K562 (cell line): ENCODE measurements around the gene SEC22B.

ENCODE experiments used
- ATF1 ChIP-seq, 2 experiments: fragments of 450-650 bp in 1 of 2; IDR thresholded peaks; 2 replicates each; pipeline ENCODE4 v1.6.1; 2016; ENCODE audit warnings: missing compliant biosample characterization in 1 of 2, missing genetic modification characterization in 1 of 2
- CBX1 ChIP-seq: sonication (generic); IDR thresholded peaks from 2 replicates; pipeline ENCODE4 v1.6.1; 2016; ENCODE audit warnings: antibody characterized with exemption, low read depth, mild to moderate bottlenecking
- EZH2 ChIP-seq: IDR thresholded peaks from 2 replicates; pipeline ENCODE4 v1.6.1; 2012; ENCODE audit warnings: low read depth, mild to moderate bottlenecking, inconsistent platforms, low read length, borderline replicate concordance
- FOXK2 ChIP-seq, 2 experiments: fragments of 450-650 bp; IDR thresholded peaks in 1 of 2; conservative IDR thresholded peaks in 1 of 2; 2 replicates each; pipeline ENCODE4 v1.6.1; 2016; ENCODE audit warnings: low read depth in 2 of 2, mild to moderate bottlenecking in 1 of 2
- GABPA ChIP-seq: fragments of 200-800 bp; sonication (Bioruptor generic); conservative IDR thresholded peaks from 2 replicates; pipeline ENCODE4 v1.6.1; 2016; ENCODE audit warnings: low read depth, missing genetic modification characterization, missing compliant biosample characterization
- SMAD4 ChIP-seq: fragments of 250-450 bp; sonication (Bioruptor Pico); conservative IDR thresholded peaks from 2 replicates; pipeline ENCODE4 v1.8.0; 2021; ENCODE audit warnings: inconsistent platforms, mild to moderate bottlenecking, moderate library complexity
- ZKSCAN1 ChIP-seq: fragments of 150-350 bp; IDR thresholded peaks from 2 replicates; pipeline ENCODE4 v1.6.1; 2016; ENCODE audit warnings: low read depth, low read length
- ZNF124 ChIP-seq: sonication (generic); formaldehyde crosslinking; IDR thresholded peaks from 2 replicates; pipeline ENCODE4 v1.8.1; 2022; ENCODE audit warnings: missing genetic modification reagents
- ZNF77 ChIP-seq: fragments of 250-450 bp; sonication (Bioruptor Pico); IDR thresholded peaks from 2 replicates; pipeline ENCODE4 v1.5.0; 2020

GRCh38 chr1:120178799-120179756, 2.8 kb upstream of the SEC22B start:
- TF ChIP-seq ZKSCAN1 (no peak), ZNF77 (no peak), GABPA (tag) (no peak), EZH2 (no peak), FOXK2 (conservative IDR thresholded peaks at IDR 0.05 in 1 of 2, IDR thresholded peaks at IDR 0.05 in 1 of 2; ENCODE audit: low read depth in 2 of 2) (no peak), ATF1 (CRISPR knock-in tag; IDR thresholded peaks at IDR 0.05) (no peak), ATF1 (tag; IDR thresholded peaks at IDR 0.05) (no peak), CBX1 (no peak), ZNF124 (CRISPR knock-in tag) (no peak), SMAD4 (CRISPR knock-in tag) (no peak)
